Stimulated activated CD8-positive, alpha-beta memory T cell treated with anti-CD3 and anti-CD28 coated beads, Interleukin-15, amount 100 ng/mL, for 1 hour (primary cell): Measurements from ENCODE around the gene BABAM2.

ENCODE experiments used
- DNase-seq: peaks from one replicate; pipeline ENCODE4 v3.0.0-alpha.2; 2020; ENCODE audit warnings: low read depth

BABAM2 gene

DNA sequence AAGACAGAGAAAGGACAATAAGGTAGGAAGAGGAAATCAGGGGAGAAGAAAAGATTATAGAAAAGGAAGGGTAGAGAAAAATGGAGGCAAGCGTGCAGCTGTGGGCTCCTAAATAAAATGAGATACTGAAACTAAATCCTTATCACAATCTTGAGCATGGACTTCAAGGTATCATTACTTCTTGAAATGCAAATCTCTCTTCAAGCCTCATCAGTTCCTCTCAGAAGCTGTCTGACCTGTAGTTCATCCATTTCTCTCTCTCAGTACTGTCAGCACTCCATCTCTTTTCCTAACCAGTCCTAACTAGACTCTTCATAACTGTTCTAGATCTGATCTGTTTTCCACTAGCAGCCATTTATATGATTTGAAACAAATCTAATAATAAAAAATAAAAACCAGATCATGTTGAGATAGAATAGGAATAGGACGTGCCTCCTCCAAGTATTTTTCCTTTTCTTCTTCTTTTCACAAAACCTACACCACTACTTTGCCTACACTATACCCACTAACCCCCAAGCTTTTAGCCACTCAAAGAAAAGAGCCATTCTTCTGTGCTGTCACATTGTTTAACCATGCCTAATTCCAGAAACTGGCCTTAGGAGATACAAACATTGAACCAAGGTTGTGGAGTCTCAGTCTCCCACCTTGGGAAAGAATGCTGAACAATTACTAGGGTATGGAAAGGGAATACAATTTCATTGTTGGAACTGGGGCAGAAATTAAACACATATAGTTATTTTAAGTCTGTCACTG lies 21.1 kb downstream of the BABAM2 start:
- no peak for DNase-seq

- no peak for DNase-seq
Observed at GRCh38 chr2:27912512-27912911, 22.0 kb downstream of the BABAM2 start.

- no peak for DNase-seq
Observed at GRCh38 chr2:27914041-27914804, 23.7 kb downstream of the BABAM2 start.

- no peak for DNase-seq
Observed at GRCh38 chr2:27914805-27915175, 24.3 kb downstream of the BABAM2 start.

GRCh38 chr2:27915191-27915590 lies 24.7 kb downstream of the BABAM2 start:
- no peak for DNase-seq

DNA sequence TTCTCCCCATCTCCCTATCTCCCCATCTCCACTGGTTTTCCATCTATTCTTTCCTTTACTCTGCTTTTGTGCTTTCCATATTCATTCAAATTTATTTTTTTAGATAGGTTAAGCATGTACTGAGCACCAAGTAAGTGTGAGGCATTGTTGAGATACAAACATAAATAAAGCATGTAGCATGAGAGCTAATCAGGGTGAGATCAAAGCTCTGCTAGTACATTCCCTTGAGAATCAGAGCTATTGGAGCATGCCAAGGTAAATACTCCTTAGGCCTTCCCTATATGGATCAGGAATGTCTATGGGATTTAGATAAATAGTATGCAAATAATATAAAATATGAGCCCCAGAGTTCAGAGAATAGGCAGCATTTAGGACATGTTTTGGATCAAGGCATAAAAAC lies 25.3 kb downstream of the BABAM2 start:
- no peak for DNase-seq

- DNase-seq = no peak
Observed at GRCh38 chr2:27916293-27916995, 25.9 kb downstream of the BABAM2 start.

- no peak for DNase-seq
Observed at GRCh38 chr2:27920148-27920885, 29.8 kb downstream of the BABAM2 start.

- no peak for DNase-seq
Observed at GRCh38 chr2:27921424-27921823, 30.9 kb downstream of the BABAM2 start.

- DNase-seq = no peak
Observed at GRCh38 chr2:27921880-27922547, 31.5 kb downstream of the BABAM2 start.

DNA sequence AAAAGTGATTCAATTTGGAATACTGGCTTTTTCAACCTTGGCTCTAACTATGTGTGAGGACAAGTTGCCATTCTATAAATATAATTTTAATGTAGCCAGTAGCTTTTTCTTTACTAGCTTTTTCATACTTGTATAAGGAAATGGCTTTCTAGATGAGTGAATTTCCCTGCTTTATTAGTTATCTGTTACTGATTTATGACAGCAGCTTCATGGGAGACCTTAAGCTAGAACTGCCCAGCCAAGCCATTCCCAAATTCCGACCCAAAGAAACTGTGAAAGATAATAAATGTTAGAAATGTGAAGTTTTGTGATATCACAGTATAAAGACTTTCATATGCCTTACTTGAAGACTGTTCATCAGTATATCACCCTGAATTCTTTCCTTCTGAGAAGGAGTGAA lies 32.3 kb downstream of the BABAM2 start:
- no peak for DNase-seq

GRCh38 chr2:27925766-27926472 lies 35.4 kb downstream of the BABAM2 start:
- DNase-seq = no peak

GRCh38 chr2:27929916-27930486 lies 39.5 kb downstream of the BABAM2 start:
- no peak for DNase-seq

DNA sequence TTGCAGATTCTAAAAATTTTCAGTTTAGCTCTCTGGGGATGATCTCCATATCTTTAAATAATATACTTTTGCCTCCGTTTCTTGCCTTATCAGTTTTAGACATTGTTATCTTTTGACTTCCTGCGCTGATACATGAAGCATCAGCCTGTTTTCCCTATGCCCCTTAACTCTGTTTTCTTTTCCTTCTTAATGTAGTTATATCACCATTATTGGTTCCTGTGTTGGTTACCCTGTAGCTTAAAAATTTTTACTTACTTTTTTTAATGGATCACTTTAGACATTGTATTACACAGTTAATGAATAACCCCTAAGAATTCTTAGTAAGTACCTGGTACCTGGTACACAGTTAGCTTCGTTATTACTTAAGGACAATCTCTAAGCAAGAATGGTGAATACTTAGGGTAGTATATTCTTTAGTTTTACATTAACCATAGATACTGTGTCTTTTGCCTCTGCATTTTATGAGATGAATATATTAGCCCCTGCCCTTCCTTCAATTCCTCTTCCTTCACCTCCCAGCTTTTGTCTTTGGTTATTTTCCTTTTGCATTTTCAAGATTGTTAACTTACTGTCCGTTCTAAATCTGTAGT lies 40.9 kb downstream of the BABAM2 start:
- no peak for DNase-seq

DNA sequence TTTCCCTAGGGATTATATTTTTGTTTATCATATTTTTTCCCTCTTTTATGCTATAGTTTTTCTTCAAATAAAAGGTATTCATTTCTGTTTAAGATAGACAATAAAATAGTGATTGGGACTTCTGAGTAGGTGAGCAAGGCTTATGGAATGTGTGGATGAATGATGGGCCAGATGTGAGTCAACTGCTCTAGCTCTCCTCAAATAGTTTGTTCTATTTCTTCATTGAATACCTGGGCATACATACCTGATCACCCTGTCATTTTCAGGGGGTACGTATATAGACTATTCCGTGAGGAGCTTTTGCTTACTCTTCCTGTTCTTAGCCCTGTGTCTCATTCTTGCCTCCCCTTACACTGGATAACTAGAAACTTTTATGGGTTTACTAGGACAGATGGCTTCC lies 41.9 kb downstream of the BABAM2 start:
- no peak for DNase-seq

DNA sequence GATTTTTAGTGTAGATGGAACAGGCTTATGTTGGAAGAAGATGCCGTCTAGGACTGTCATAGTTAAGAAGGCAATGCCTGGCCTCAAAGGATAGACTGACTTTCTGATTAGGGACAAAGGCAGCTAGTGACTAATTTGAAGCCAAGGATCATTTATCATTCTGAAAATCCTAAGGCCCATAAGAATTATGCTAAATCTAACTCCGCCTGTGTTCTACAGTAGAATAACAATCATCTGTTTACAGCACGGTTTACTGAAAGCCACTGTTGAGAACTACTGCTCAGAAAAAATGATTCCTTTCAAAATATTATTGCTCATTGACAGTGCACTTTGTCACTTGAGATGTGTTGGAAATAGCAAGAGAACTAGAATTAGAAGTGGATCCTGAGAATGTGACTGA lies 44.5 kb downstream of the BABAM2 start:
- no peak for DNase-seq

- DNase-seq = no peak
Observed at GRCh38 chr2:27940090-27940671, 49.7 kb downstream of the BABAM2 start.

GRCh38 chr2:27940982-27941381 lies 50.5 kb downstream of the BABAM2 start:
- no peak for DNase-seq

- no peak for DNase-seq
Observed at GRCh38 chr2:27942612-27943547, 52.4 kb downstream of the BABAM2 start.
